ENCODE measurements around the gene SPRR3. TPM values are rescaled to one million over a fixed set of nuclear protein-coding genes. Genes with fewer than 3 reads are reported as not detected.

Gene SPRR3
- total RNA-seq, 2 experiments from 2014 or later: not detected

DNA sequence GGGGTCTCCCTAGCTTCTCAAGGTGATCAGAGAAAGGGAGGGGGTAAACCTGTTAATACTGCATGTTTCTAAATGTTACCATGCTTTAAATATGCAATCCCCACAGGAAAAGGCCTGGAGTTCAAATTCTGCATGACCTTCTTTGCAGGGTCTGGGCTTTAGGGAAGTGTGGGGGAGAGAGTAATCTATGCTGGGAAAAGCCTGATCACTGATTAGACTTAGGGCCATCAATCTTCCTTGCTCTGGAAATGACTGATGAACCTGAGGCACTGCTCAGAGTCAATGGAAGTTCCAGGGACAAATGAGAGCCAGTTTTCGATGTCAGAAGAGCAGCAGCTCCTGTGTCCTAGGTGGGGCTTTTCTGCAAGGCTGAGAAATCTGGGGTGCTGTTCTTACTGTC is 20.9 kb upstream of the SPRR3 start:
- intact Hi-C loops (cut with DNase I, micrococcal nuclease): no loop called here
- H3K27ac Mint-ChIP-seq: no peak overlapping the region
- H3K27ac ChIP-seq (ENCODE audit: low read depth in 1 of 2, low read length in 2 of 2): no peak overlapping the region
- H3K4me3 Mint-ChIP-seq: no peak overlapping the region
- H3K36me3 Mint-ChIP-seq (ENCODE audit: low read depth): no peaks in the 10 kb centered on the region
- no peak for ATAC-seq (ENCODE audit: poor library complexity)
- no peaks in the 10 kb centered on the region for H3K9me3 Mint-ChIP-seq
- ChIA-PET POLR2A (no interaction called here), CTCF (no interaction called here)
- DNase-seq: no peak
- no peaks in the 10 kb centered on the region for H3K4me1 ChIP-seq (ENCODE audit: insufficient read depth, low read length)
- no peaks in the 10 kb centered on the region for H3K4me1 Mint-ChIP-seq (ENCODE audit: low read depth)
- H3K27me3 Mint-ChIP-seq: peaks cover 90% of the 10 kb centered on the region
- H3K36me3 ChIP-seq (ENCODE audit: insufficient read depth, low read length): no peaks in the 10 kb centered on the region
- H3K27me3 ChIP-seq (ENCODE audit: control insufficient read depth in 1 of 2, insufficient read depth in 2 of 2, low read length in 2 of 2): peaks cover 3 to 26% of the 10 kb centered on the region in 2 experiments
- TF ChIP-seq, protein P1, sequence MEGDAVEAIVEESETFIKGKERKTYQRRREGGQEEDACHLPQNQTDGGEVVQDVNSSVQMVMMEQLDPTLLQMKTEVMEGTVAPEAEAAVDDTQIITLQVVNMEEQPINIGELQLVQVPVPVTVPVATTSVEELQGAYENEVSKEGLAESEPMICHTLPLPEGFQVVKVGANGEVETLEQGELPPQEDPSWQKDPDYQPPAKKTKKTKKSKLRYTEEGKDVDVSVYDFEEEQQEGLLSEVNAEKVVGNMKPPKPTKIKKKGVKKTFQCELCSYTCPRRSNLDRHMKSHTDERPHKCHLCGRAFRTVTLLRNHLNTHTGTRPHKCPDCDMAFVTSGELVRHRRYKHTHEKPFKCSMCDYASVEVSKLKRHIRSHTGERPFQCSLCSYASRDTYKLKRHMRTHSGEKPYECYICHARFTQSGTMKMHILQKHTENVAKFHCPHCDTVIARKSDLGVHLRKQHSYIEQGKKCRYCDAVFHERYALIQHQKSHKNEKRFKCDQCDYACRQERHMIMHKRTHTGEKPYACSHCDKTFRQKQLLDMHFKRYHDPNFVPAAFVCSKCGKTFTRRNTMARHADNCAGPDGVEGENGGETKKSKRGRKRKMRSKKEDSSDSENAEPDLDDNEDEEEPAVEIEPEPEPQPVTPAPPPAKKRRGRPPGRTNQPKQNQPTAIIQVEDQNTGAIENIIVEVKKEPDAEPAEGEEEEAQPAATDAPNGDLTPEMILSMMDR (IDR thresholded peaks at IDR 0.05): no peak
- H3K4me3 ChIP-seq (ENCODE audit: low read length): no peak overlapping the region
- peaks cover 0 to 5% of the 10 kb centered on the region in 2 experiments for H3K9me3 ChIP-seq (ENCODE audit: control insufficient read depth in 1 of 2, insufficient read depth in 1 of 2, low read length in 2 of 2)

DNA sequence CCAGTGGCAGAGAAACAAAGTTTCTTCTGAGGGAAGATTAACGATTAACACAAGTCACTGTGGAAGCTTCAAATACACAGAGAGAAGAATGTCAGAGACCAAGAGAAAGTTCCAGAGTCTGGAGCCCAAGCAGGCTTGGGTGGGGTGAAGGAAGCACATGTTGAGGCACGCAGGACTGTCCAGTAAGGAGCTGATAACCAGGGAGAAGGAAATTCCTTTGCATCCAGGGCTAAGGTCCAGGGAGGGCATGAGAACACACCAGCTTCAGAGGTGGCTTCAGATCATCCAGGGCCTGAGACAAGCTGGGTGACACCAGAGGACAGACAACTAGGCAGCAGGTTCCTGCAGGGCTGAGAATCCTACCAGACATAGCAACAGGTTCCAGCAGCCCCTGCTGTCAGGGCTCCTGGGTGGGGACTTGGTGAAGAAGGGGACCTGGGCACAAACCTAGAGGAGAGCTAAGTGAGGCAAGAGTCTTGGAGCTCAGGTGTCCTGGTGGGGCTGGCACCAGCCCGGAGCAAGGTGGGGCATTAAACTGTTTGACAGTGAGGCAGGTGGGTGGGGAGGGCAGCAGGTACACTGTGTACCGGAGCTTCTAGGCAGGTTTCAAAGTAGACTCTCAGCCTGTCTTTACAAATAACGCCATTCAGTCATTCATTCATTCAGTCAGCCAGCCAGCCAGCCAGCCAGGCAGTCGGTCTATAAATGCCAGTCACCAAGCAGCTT is 20.2 kb upstream of the SPRR3 start:
- POLR2A ChIA-PET: no interaction called here
- CTCF ChIA-PET: no interaction called here
- ATAC-seq (ENCODE audit: poor library complexity) (no peak), DNase-seq (no peak)
- intact Hi-C loops (cut with DNase I, micrococcal nuclease): no loop called here
- peaks cover 0 to 5% of the 10 kb centered on the region in 2 experiments for H3K9me3 ChIP-seq (ENCODE audit: control insufficient read depth in 1 of 2, insufficient read depth in 1 of 2, low read length in 2 of 2)
- H3K27ac Mint-ChIP-seq: no peak overlapping the region
- peaks cover 90% of the 10 kb centered on the region for H3K27me3 Mint-ChIP-seq
- peaks cover 5 to 32% of the 10 kb centered on the region in 2 experiments for H3K27me3 ChIP-seq (ENCODE audit: control insufficient read depth in 1 of 2, insufficient read depth in 2 of 2, low read length in 2 of 2)
- H3K36me3 Mint-ChIP-seq (ENCODE audit: low read depth): no peaks in the 10 kb centered on the region
- TF ChIP-seq, protein P1 (IDR thresholded peaks at IDR 0.05): no peak
- H3K4me1 ChIP-seq (ENCODE audit: insufficient read depth, low read length): no peaks in the 10 kb centered on the region
- no peak overlapping the region for H3K27ac ChIP-seq (ENCODE audit: low read depth in 1 of 2, low read length in 2 of 2)
- no peak overlapping the region for H3K4me3 ChIP-seq (ENCODE audit: low read length)
- H3K4me1 Mint-ChIP-seq (ENCODE audit: low read depth): no peaks in the 10 kb centered on the region
- no peak overlapping the region for H3K4me3 Mint-ChIP-seq
- no peaks in the 10 kb centered on the region for H3K36me3 ChIP-seq (ENCODE audit: insufficient read depth, low read length)
- no peaks in the 10 kb centered on the region for H3K9me3 Mint-ChIP-seq

DNA sequence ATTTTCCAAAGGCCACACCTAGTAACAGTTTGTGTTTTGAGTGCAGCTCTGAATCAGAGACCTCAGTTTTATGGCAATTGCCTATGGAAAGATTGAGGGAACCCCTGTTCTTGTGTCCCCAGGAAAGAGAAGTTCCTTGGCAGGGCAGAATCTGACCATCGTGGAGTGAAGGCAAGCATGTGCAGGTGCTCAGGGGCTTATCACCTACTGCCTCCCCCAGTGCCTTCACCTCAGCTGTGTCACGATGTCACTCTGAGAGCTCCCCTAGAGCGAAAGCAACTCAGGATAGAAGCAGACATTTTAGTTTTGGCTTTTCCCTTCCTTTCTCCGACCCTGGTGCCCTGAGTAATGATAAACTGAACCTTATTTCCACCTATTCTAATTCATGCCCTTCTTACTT is 19.5 kb upstream of the SPRR3 start:
- Mint-ChIP-seq H3K27ac (no peak overlapping the region), H3K4me1 (ENCODE audit: low read depth) (no peaks in the 10 kb centered on the region), H3K27me3 (peaks cover 88% of the 10 kb centered on the region), H3K9me3 (no peaks in the 10 kb centered on the region), H3K36me3 (ENCODE audit: low read depth) (no peaks in the 10 kb centered on the region), H3K4me3 (no peak overlapping the region)
- Histone ChIP-seq H3K9me3 (ENCODE audit: control insufficient read depth in 1 of 2, insufficient read depth in 1 of 2, low read length in 2 of 2) (peaks cover 0 to 5% of the 10 kb centered on the region in 2 experiments), H3K4me3 (ENCODE audit: low read length) (no peak overlapping the region), H3K27ac (ENCODE audit: low read depth in 1 of 2, low read length in 2 of 2) (no peak overlapping the region), H3K4me1 (ENCODE audit: insufficient read depth, low read length) (no peaks in the 10 kb centered on the region), H3K36me3 (ENCODE audit: insufficient read depth, low read length) (no peaks in the 10 kb centered on the region), H3K27me3 (ENCODE audit: control insufficient read depth in 1 of 2, insufficient read depth in 2 of 2, low read length in 2 of 2) (peaks cover 5 to 35% of the 10 kb centered on the region in 2 experiments)
- CTCF ChIA-PET: no interaction called here
- no peak for ATAC-seq (ENCODE audit: poor library complexity)
- no peak for DNase-seq
- TF ChIP-seq, protein P1 (IDR thresholded peaks at IDR 0.05): no peak
- POLR2A ChIA-PET: no interaction called here
- intact Hi-C loops (cut with DNase I, micrococcal nuclease): no loop called here
